K562 (cell line): ENCODE measurements around the gene KRTAP4-7. TPM values are rescaled to one million over a fixed set of nuclear protein-coding genes. Genes with fewer than 3 reads are reported as not detected.
"Not testable (repeated sequence)": the region's sequence is repeated elsewhere in the genome, so short reads cannot be mapped to it uniquely, and the experiment has no call there.

Source experiments
- ATAC-seq: fragments of 200-7000 bp; cut with Tn5 transposase; 3 replicates; pipeline ENCODE4 v1.9.1; 2020; ENCODE audit warnings: moderate library complexity
- BruUV-seq: library from RNA; stranded (reverse); fragments of 400-500 nt; replicated peaks from 2 replicates; lab custom pipeline; 2021; lab: Mats Ljungman, UMichigan
- CTCF ChIA-PET: fragments of 300-600 bp; formaldehyde crosslinking; extraction: SDS; loops from one replicate; lab custom pipeline; 2021; ENCODE audit warnings: low intra/inter-chr PET ratio; lab: Yijun Ruan, JAX
- POLR2A ChIA-PET: fragments of 300-600, 350-650 bp; sonication (Branson Sonifier 250); formaldehyde crosslinking; extraction: SDS; loops from one replicate; lab custom pipeline; 2021; ENCODE audit warnings: antibody characterized with exemption, inconsistent platforms; lab: Yijun Ruan, JAX
- DNase-seq, 4 experiments: peaks; one replicate each; pipeline versions ENCODE4 v3.0.0 to v3.0.0-alpha.2; 2011 to 2018; ENCODE audit warnings: low spot score in 3 of 4, mixed read lengths in 3 of 4; ENCODE audit errors: extremely low read depth in 1 of 4
- FAIRE-seq: peaks from 2 replicates; lab custom pipeline; 2011; peaks lifted over from hg19 to GRCh38; lab: Jason Lieb, UNC
- H2AFZ ChIP-seq: 2 replicates; pipeline ENCODE4 v1.6.0; 2011; ENCODE audit warnings: low read depth, low read length, control low read depth, inconsistent platforms
- H3K27ac ChIP-seq: fragments of 200-600 bp; 3 replicates; pipeline ENCODE4 v1.8.0; 2011; ENCODE audit warnings: low read depth, mild to moderate bottlenecking, control low read depth, inconsistent platforms, low read length, moderate library complexity, mixed read lengths; ENCODE audit errors: extremely low read depth
- H3K27me3 ChIP-seq, 2 experiments: fragments of 300-600 bp in 1 of 2; 2 replicates in 1 of 2; 3 replicates in 1 of 2; pipeline versions ENCODE4 v1.6.0 to v1.8.0; 2011; ENCODE audit warnings: inconsistent platforms in 2 of 2, low read length in 2 of 2, mild to moderate bottlenecking in 1 of 2, mixed read lengths in 1 of 2, moderate library complexity in 1 of 2; ENCODE audit not compliant: control insufficient read depth in 2 of 2, insufficient read depth in 2 of 2
- H3K36me3 ChIP-seq: fragments of 300-600 bp; 3 replicates; pipeline ENCODE4 v1.8.0; 2011; ENCODE audit warnings: mild to moderate bottlenecking, low read length, inconsistent platforms; ENCODE audit not compliant: control insufficient read depth, insufficient read depth
- H3K4me1 ChIP-seq, 2 experiments: fragments of 200-600 bp in 1 of 2; replicated peaks in 1 of 2; 2 replicates in 1 of 2; 3 replicates in 1 of 2; pipeline versions ENCODE4 v1.5.1 to v1.8.0; 2011; ENCODE audit warnings: inconsistent platforms in 2 of 2, low read length in 2 of 2, mild to moderate bottlenecking in 1 of 2, mixed read lengths in 1 of 2, moderate library complexity in 1 of 2; ENCODE audit not compliant: control insufficient read depth in 2 of 2, insufficient read depth in 2 of 2
- H3K4me2 ChIP-seq: 2 replicates; pipeline ENCODE4 v1.6.1; 2011; ENCODE audit warnings: low read length, control low read depth, inconsistent platforms, mixed read lengths; ENCODE audit not compliant: insufficient read depth
- H3K4me3 ChIP-seq: fragments of 200-600 bp; sonication (generic), shearing (Covaris generic); 2 replicates; pipeline ENCODE4 v1.5.1; 2016; ENCODE audit warnings: control low read depth, inconsistent platforms
- H3K79me2 ChIP-seq: fragments of 200-600 bp; 3 replicates; pipeline ENCODE4 v1.8.0; 2011; ENCODE audit warnings: low read length, inconsistent platforms; ENCODE audit not compliant: control insufficient read depth, insufficient read depth
- H3K9ac ChIP-seq, 2 experiments: 2 replicates each; pipeline versions ENCODE4 v1.6.0 to v1.6.1; 2011; ENCODE audit warnings: low read depth in 2 of 2, low read length in 2 of 2, control low read depth in 1 of 2, inconsistent platforms in 1 of 2, mild to moderate bottlenecking in 1 of 2, mixed read lengths in 1 of 2; ENCODE audit not compliant: insufficient read depth in 1 of 2
- H3K9me1 ChIP-seq: one replicate; pipeline ENCODE4 v1.6.0; 2011; ENCODE audit warnings: inconsistent platforms, mild to moderate bottlenecking, low read length, moderate library complexity; ENCODE audit not compliant: control insufficient read depth, insufficient read depth
- H3K9me3 ChIP-seq: replicated peaks from 2 replicates; pipeline ENCODE4 v1.5.1; 2011; ENCODE audit warnings: low read depth, low read length, inconsistent platforms; ENCODE audit not compliant: control insufficient read depth, insufficient read depth
- H4K20me1 ChIP-seq: replicated peaks from 2 replicates; pipeline ENCODE4 v1.6.1; 2011; ENCODE audit warnings: low read length, inconsistent platforms, mixed read lengths; ENCODE audit not compliant: control insufficient read depth, insufficient read depth
- HDAC2 ChIP-seq: fragments of 450-650 bp; IDR thresholded peaks from 2 replicates; pipeline ENCODE4 v1.6.1; 2016; ENCODE audit warnings: mild to moderate bottlenecking
- HLTF ChIP-seq: fragments of 450-650 bp; IDR thresholded peaks from 2 replicates; pipeline ENCODE4 v1.6.1; 2016
- PCBP1 ChIP-seq: fragments of 200-400 bp; formaldehyde crosslinking; IDR thresholded peaks from 2 replicates; pipeline ENCODE4 v1.6.1; 2018; ENCODE audit warnings: mild to moderate bottlenecking, low read depth, low read length; ENCODE audit not compliant: poor library complexity, severe bottlenecking
- WGBS: fragments of 100-300 bp; shearing (Covaris generic); methylation state at CpG from one replicate; pipeline ENCODE4 v1.1.6; 2016; ENCODE audit warnings: low coverage, mixed read lengths; ENCODE audit not compliant: insufficient coverage; ENCODE audit errors: missing lambda C conversion rate; 5-methylcytosine and 5-hydroxymethylcytosine counted together
- in situ Hi-C: fragments of 300-500 bp; cut with MboI; formaldehyde crosslinking; loops from 4 replicates; pipeline ENCODE4 v1.15.0; 2018; ENCODE audit warnings: inconsistent platforms, mixed read lengths
- intact Hi-C: fragments of 100-400 bp; cut with micrococcal nuclease; formaldehyde crosslinking; loops from 2 replicates; pipeline ENCODE4 v1.14.2; 2022
- polyA plus RNA-seq, 8 experiments: library from polyadenylated mRNA; depleted of rRNA in 4 of 8; stranded (reverse) in 5 of 8; unstranded in 3 of 8; fragments of >200 nt; fragmentation: Nextera tagmentation in 2 of 8; fragmentation: Illumina TruSeq in 1 of 8; extraction: Ambion mirVana in 2 of 8; extraction: Trizol in 1 of 8; gene quantifications; 2 replicates each; pipeline versions ENCODE4 v1.2.1 to v1.2.3, GENCODE V29; 2011 to 2014; ENCODE audit warnings: inconsistent platforms in 1 of 8, missing spikeins in 1 of 8
- total RNA-seq, 7 experiments: library from RNA; depleted of rRNA in 6 of 7; stranded (reverse); fragments of >200 nt in 6 of 7; fragmentation: Illumina TruSeq in 2 of 7; extraction: Trizol in 2 of 7; gene quantifications; 2 replicates each; pipeline versions ENCODE4 v1.2.1 to v1.2.3, GENCODE V29; 2011 to 2021; ENCODE audit warnings: low replicate concordance in 1 of 7

The KRTAP4-7 gene
- total and polyA plus RNA-seq, 9 of the 15 experiments (the other 6 are each of a cell fraction or from before 2014, with no cell fraction given) = not detected

GRCh38 chr17:41037853-41038350 is 46.0 kb upstream of the KRTAP4-7 start:
- Histone ChIP-seq H3K9me3 (no peaks in the 10 kb centered on the region; the same call in 1 of the 2 replicates), H3K79me2 (no peaks in the 10 kb centered on the region), H3K4me2 (no peak overlapping the region), H3K9me1 (no peaks in the 10 kb centered on the region), H2AFZ (no peak overlapping the region), H3K27ac (no peak overlapping the region), H3K36me3 (no peaks in the 10 kb centered on the region), H3K4me1 (no peaks in the 10 kb centered on the region), H3K27me3 (peaks cover 0 to 6% of the 10 kb centered on the region in 2 experiments; a peak in 1 of 5 replicates), H3K9ac (no peak overlapping the region), H3K4me3 (no peak overlapping the region), H4K20me1 (no peaks in the 10 kb centered on the region)
- DNase-seq (no peak), ATAC-seq (no peak), FAIRE-seq (no peak)
- WGBS = 3% methylated on average over 2 of the region's 2 CpGs
- in situ Hi-C loops = no loop called here
- CTCF ChIA-PET = no interaction called here
- no TSS peak for BruUV-seq
- no peak for TF ChIP-seq HLTF
- TF ChIP-seq PCBP1 = no peak
- no peak for TF ChIP-seq HDAC2
- intact Hi-C loops = no loop called here
- POLR2A ChIA-PET = interaction anchor here (0.9 to 1.5 kb wide), 2 partner anchors 9 to 34 kb away, joined by 3 read pairs; no protein-coding TSS in a partner anchor

GRCh38 chr17:41040783-41041571 is 43.0 kb upstream of the KRTAP4-7 start, which contains the start of gene KRTAP1-1:
Gene KRTAP1-1, minus strand, starts transcription at chr17:41041450. Its CDS starts 53 bp downstream, at chr17:41041397.
- H4K20me1 ChIP-seq, H3K9ac ChIP-seq, DNase-seq, H3K9me1 ChIP-seq, H3K27me3 ChIP-seq, H3K4me3 ChIP-seq, H3K36me3 ChIP-seq, H3K4me2 ChIP-seq, intact Hi-C loops, ATAC-seq, H3K79me2 ChIP-seq, H3K9me3 ChIP-seq, H2AFZ ChIP-seq, FAIRE-seq, CTCF ChIA-PET, in situ Hi-C loops, POLR2A ChIA-PET, H3K27ac ChIP-seq, BruUV-seq, H3K4me1 ChIP-seq: not testable (repeated sequence)
- WGBS = 2% methylated on average over 13 of the region's 14 CpGs
